ENCODE data around the gene TCTN2.

GRCh38 chr12:123748161-123748560 is 77.2 kb downstream of the TCTN2 start:
- TF ChIP-seq POLR2A (IDR thresholded peaks at IDR 0.05) (no peak), CTCF (IDR thresholded peaks at IDR 0.05) (no peak)
